ENCODE measurements around the gene P2RX5. TPM values are rescaled to one million over a fixed set of nuclear protein-coding genes. Genes with fewer than 3 reads are reported as not detected.
"Not testable (repeated sequence)": the region's sequence is repeated elsewhere in the genome, so short reads cannot be mapped to it uniquely, and the experiment has no call there.

P2RX5 gene, protein sequence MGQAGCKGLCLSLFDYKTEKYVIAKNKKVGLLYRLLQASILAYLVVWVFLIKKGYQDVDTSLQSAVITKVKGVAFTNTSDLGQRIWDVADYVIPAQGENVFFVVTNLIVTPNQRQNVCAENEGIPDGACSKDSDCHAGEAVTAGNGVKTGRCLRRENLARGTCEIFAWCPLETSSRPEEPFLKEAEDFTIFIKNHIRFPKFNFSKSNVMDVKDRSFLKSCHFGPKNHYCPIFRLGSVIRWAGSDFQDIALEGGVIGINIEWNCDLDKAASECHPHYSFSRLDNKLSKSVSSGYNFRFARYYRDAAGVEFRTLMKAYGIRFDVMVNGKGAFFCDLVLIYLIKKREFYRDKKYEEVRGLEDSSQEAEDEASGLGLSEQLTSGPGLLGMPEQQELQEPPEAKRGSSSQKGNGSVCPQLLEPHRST
- total RNA-seq (18.7 TPM), polyA plus RNA-seq (ENCODE audit: insufficient read depth in 1 of 8, insufficient read length in 8 of 8, low replicate concordance in 1 of 8) (10 to 100 TPM; 19.9 to 35.6 (median 24.6) TPM)
- long read RNA-seq, donor 1, partial matches to known transcripts = 0 of 2 reads
- long read RNA-seq, donor 1, other reads (novel, unspliced or antisense) = 0 of 2 reads
- long read RNA-seq, donor 2, partial matches to known transcripts = 0 of 2 reads
- long read RNA-seq, donor 2, other reads (novel, unspliced or antisense) = 0 of 2 reads
- long read RNA-seq, donor 3, partial matches to known transcripts = 6 of 12 reads
- long read RNA-seq, donor 3, other reads (novel, unspliced or antisense) = 0 of 12 reads
- long read RNA-seq, donor 4 = 0 reads
- long read RNA-seq, donor 5, partial matches to known transcripts = 0 of 7 reads
- long read RNA-seq, donor 5, other reads (novel, unspliced or antisense) = 0 of 7 reads
- long read RNA-seq, donor 6, transcript P2RX5-203 (12 exons, 1,998 nt) = major isoform, 5 of 17 reads
- long read RNA-seq, donor 6, partial matches to known transcripts = 10 of 17 reads
- long read RNA-seq, donor 6, other reads (novel, unspliced or antisense) = 0 of 17 reads
- long read RNA-seq, donor 7, partial matches to known transcripts = 7 of 8 reads
- long read RNA-seq, donor 7, other reads (novel, unspliced or antisense) = 0 of 8 reads
- long read RNA-seq, donor 8, partial matches to known transcripts = 0 of 2 reads
- long read RNA-seq, donor 8, other reads (novel, unspliced or antisense) = 0 of 2 reads
- long read RNA-seq, donor 9, partial matches to known transcripts = 0 of 2 reads
- long read RNA-seq, donor 9, other reads (novel, unspliced or antisense) = 0 of 2 reads
- long read RNA-seq, donor 10, partial matches to known transcripts = 0 of 2 reads
- long read RNA-seq, donor 10, other reads (novel, unspliced or antisense) = 0 of 2 reads
- long read RNA-seq, donor 11, partial matches to known transcripts = 5 of 11 reads
- long read RNA-seq, donor 11, other reads (novel, unspliced or antisense) = 0 of 11 reads

DNA sequence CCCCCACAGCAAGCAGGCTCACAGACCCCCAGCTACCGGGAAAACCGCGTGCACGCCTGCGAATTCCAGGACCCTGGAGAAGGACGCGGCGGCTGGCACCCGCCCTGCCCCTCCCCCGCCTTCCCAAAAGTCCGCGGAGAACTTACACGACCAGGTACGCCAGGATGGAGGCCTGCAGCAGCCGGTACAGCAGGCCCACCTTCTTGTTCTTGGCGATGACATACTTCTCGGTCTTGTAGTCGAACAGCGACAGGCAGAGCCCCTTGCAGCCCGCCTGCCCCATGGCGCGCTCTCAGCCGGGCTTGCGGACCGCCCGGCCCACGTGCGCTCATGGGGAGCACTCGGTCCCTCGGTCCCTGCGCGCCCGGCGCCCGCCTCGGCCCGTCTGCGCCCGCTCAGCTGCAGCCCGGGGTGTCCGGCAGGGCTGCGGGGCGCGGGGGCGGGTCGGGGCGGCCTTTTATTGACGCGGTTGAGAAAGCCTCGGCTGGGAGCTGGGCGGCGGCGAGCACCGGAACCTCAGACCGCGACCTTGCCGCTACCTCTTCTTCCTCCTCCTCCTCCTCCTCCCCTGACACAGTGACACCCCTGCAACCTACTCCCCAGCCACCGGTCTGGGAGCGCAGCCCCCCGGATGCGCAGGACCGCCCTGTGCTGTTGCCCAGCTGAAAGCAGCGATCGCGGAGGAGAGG, at the start of gene P2RX5:
Gene P2RX5, minus strand, starts transcription at position 433 of the 689 bp plus-strand sequence. Its CDS starts 150 bp downstream, at position 283.
- H3K36me3 ChIP-seq (ENCODE audit: control insufficient read depth, insufficient read depth, low read length) = peaks cover 12% of the 10 kb centered on the region
- DNase-seq = no peak
- H3K27ac ChIP-seq (ENCODE audit: low read length) = peak within 1 kb of the TSS; percentile 91
- WGBS (ENCODE audit: insufficient coverage) = under 1% methylated on average over 57 of the region's 65 CpGs
- peaks cover 22% of the 10 kb centered on the region for H3K4me1 ChIP-seq (ENCODE audit: control insufficient read depth, insufficient read depth, low read length)
- peaks cover 6% of the 10 kb centered on the region for H3K9me3 ChIP-seq (replicated peaks; ENCODE audit: control insufficient read depth, low read depth, low read length)
- H3K27me3 ChIP-seq (ENCODE audit: control insufficient read depth, insufficient read depth, low read length) = peaks cover 56% of the 10 kb centered on the region
- H3K4me3 ChIP-seq (ENCODE audit: low read length) = peak within 1 kb of the TSS; percentile 52

DNA sequence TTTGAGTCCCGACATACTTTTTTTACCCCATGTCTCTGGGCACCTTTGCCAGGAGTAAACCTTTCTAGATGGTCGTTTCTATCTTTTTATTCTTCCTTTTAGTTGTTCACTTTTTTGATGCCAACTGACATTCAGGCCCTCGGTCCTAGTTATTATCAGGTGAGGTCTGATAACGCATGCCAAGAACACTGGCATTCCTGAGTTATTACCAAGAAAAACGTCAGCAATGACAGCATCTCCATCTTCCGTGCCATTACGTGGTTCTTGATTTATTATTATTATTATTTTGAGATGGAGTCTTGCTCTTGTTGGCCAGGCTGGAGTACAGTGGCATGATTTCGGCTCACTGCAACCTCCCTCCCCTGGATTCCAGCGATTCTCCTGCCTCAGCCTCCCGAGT, 49.1 kb upstream of the P2RX5 start:
- no peaks in the 10 kb centered on the region for H3K36me3 ChIP-seq (ENCODE audit: control insufficient read depth, insufficient read depth, low read length)
- H3K9me3 ChIP-seq (replicated peaks; ENCODE audit: control insufficient read depth, low read depth, low read length) = no peaks in the 10 kb centered on the region
- H3K27me3 ChIP-seq (ENCODE audit: control insufficient read depth, insufficient read depth, low read length) = peaks cover under 1% of the 10 kb centered on the region
- H3K27ac ChIP-seq (ENCODE audit: low read length) = no peak overlapping the region
- DNase-seq = no peak
- WGBS (ENCODE audit: insufficient coverage) = 82% methylated on average over 3 of the region's 10 CpGs
- no peak overlapping the region for H3K4me3 ChIP-seq (ENCODE audit: low read length)
- peaks cover 1% of the 10 kb centered on the region for H3K4me1 ChIP-seq (ENCODE audit: control insufficient read depth, insufficient read depth, low read length)

DNA sequence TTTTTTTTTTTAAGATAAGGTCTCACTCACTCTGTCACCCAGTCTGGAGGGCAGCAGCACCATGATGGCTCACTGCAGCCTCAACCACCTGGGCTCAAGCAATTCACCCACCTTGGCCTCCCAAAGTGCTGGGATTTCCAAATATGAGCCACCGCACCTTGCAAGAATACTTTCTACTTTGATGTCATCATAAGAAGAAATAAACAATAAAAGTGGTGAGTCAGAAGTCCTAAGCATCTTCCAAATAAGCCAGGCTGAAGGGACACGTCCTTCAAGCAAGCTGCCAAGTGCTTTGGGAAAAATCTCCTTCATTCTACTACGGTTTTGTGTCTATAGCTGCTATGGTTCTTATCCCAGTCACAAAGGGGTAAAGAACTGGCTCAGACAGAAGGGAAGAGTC, 48.1 kb upstream of the P2RX5 start:
- Histone ChIP-seq H3K9me3 (replicated peaks; ENCODE audit: control insufficient read depth, low read depth, low read length) (no peaks in the 10 kb centered on the region), H3K27me3 (ENCODE audit: control insufficient read depth, insufficient read depth, low read length) (no peaks in the 10 kb centered on the region), H3K4me3 (ENCODE audit: low read length) (no peak overlapping the region), H3K36me3 (ENCODE audit: control insufficient read depth, insufficient read depth, low read length) (no peaks in the 10 kb centered on the region), H3K27ac (ENCODE audit: low read length) (no peak overlapping the region), H3K4me1 (ENCODE audit: control insufficient read depth, insufficient read depth, low read length) (peaks cover 12% of the 10 kb centered on the region)
- DNase-seq = no peak
- WGBS (ENCODE audit: insufficient coverage) = no CpG with 5 or more reads among the region's 3 CpGs

DNA sequence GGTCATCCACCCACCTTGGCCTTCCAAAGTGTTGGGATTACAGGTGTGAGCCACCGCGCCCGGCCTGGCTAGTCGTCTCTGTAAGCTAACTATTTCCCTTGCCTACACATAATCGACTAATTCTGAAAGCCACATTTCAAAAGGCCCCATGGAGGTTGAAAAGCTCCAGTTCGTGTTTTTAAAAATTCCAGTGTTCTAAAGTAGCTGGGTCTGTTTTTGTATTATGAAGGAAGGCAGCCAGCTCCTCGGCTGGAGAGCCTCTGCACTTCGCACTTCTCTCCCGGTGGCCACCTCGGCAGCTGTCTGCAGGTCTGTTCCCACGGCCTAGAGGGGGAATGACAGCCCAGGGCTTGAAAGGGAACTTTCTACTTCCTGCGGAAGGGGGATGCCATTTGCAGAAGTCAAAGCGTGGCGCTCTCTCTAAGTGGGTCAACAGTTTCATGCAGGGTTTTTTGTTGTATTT, 44.7 kb upstream of the P2RX5 start:
- Histone ChIP-seq H3K27ac (ENCODE audit: low read length) (no peak overlapping the region), H3K36me3 (ENCODE audit: control insufficient read depth, insufficient read depth, low read length) (no peaks in the 10 kb centered on the region), H3K4me1 (ENCODE audit: control insufficient read depth, insufficient read depth, low read length) (peaks cover 29% of the 10 kb centered on the region), H3K9me3 (replicated peaks; ENCODE audit: control insufficient read depth, low read depth, low read length) (no peaks in the 10 kb centered on the region), H3K27me3 (ENCODE audit: control insufficient read depth, insufficient read depth, low read length) (no peaks in the 10 kb centered on the region), H3K4me3 (ENCODE audit: low read length) (no peak overlapping the region)
- WGBS (ENCODE audit: insufficient coverage) = 38% methylated on average over 6 of the region's 14 CpGs
- peak; percentile 62 for DNase-seq

DNA sequence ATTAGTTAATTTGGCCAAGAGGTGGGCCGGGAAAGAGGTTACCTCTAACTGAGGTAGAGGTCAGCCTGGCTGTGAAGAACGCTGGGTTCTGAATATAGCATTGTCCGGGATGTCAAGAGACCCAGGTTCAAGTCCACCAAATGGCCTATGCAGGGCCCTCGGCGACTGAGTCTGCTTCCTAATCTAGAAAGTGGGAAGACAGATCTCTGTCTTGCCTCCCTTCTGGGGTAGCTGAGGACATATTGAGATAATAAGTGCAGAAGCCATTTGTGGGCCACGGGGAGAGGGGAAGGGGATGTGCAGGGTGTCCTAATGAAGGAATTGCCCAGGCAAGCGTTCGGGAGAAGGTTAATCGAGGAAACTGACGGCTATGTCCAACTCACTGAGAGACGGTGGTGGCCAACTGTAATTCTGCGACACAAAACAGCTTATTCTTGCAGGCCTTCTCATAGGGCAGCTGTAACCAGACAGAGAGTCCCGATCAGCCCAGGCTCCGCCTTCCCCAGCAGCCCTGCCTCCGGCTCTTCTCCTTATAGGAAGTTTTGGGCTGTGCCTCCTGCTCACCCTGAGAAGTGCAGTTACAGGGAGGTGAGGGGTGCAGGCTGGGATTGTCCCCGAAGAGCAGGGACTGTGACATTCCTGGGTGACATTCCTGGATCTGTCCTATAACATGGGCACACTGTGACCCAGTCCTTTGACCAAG, 43.6 kb upstream of the P2RX5 start:
- Histone ChIP-seq H3K27ac (ENCODE audit: low read length) (no peak overlapping the region), H3K9me3 (replicated peaks; ENCODE audit: control insufficient read depth, low read depth, low read length) (no peaks in the 10 kb centered on the region), H3K4me3 (ENCODE audit: low read length) (no peak overlapping the region), H3K36me3 (ENCODE audit: control insufficient read depth, insufficient read depth, low read length) (no peaks in the 10 kb centered on the region), H3K4me1 (ENCODE audit: control insufficient read depth, insufficient read depth, low read length) (peaks cover 32% of the 10 kb centered on the region), H3K27me3 (ENCODE audit: control insufficient read depth, insufficient read depth, low read length) (no peaks in the 10 kb centered on the region)
- 71% methylated on average over 13 of the region's 16 CpGs for WGBS (ENCODE audit: insufficient coverage)
- peak; percentile 22 for DNase-seq

DNA sequence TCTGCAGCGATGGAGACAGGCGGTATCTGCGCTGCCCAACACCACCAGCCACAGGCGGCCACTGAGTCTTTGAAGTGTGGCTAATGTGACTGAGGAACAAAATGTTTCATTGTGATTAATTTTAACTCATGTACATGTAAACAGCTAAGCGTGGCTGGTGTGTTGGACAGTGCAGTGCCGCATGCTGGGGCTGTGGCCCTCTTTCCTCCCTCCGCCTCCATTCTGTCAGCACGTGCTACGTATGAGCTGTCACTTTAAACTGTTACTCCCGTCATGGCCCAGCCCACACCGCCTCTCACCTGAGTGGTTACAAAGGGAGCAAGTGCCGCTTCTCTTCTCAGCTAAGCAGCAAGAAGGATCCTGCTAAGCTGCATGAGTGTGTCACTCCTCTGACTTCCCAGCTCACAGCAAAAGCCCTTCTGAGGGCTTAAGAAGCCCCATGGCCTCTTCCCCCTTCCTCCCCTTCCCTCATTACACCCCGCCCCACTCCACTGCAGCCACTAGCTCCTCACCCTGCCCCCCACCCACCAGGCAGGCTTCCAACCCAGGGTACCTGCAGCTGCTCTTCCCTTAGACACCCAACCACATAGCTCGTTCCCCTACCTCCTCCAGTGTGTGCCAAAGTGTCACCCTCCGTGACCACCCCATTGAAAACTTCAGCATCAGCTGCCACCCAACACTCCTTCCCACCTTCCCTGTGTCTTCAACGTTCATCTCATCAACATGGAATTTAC, 42.8 kb upstream of the P2RX5 start:
- Histone ChIP-seq H3K27ac (ENCODE audit: low read length) (peak overlapping the region; percentile 84), H3K4me1 (ENCODE audit: control insufficient read depth, insufficient read depth, low read length) (peaks cover 36% of the 10 kb centered on the region), H3K27me3 (ENCODE audit: control insufficient read depth, insufficient read depth, low read length) (no peaks in the 10 kb centered on the region), H3K4me3 (ENCODE audit: low read length) (no peak overlapping the region), H3K36me3 (ENCODE audit: control insufficient read depth, insufficient read depth, low read length) (no peaks in the 10 kb centered on the region), H3K9me3 (replicated peaks; ENCODE audit: control insufficient read depth, low read depth, low read length) (no peaks in the 10 kb centered on the region)
- DNase-seq = peak; percentile 27
- 43% methylated on average over 11 of the region's 16 CpGs for WGBS (ENCODE audit: insufficient coverage)

DNA sequence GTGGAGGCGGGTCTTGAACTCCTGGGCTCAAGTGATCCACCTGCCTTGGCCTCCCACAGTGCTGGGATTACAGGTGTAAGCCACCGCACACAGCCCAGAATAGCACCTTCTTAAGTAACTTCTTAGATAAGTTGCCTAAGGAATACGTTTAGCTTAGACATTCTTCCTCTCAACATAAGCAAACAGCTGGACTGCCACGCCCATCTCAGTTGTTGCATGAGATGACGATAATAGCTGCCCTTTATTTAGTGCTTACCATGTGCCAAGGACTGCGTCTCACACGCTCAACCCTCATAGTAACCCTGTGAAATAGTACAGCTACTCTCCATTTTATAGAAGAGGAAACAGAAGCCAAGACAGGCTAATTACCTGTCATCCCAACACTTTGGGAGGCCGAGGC, 39.6 kb upstream of the P2RX5 start:
- no peaks in the 10 kb centered on the region for H3K27me3 ChIP-seq (ENCODE audit: control insufficient read depth, insufficient read depth, low read length)
- no peaks in the 10 kb centered on the region for H3K9me3 ChIP-seq (replicated peaks; ENCODE audit: control insufficient read depth, low read depth, low read length)
- H3K27ac ChIP-seq (ENCODE audit: low read length) = no peak overlapping the region
- no CpG with 5 or more reads among the region's 8 CpGs for WGBS (ENCODE audit: insufficient coverage)
- no peak overlapping the region for H3K4me3 ChIP-seq (ENCODE audit: low read length)
- DNase-seq = no peak
- H3K4me1 ChIP-seq (ENCODE audit: control insufficient read depth, insufficient read depth, low read length) = peaks cover 40% of the 10 kb centered on the region
- H3K36me3 ChIP-seq (ENCODE audit: control insufficient read depth, insufficient read depth, low read length) = no peaks in the 10 kb centered on the region

DNA sequence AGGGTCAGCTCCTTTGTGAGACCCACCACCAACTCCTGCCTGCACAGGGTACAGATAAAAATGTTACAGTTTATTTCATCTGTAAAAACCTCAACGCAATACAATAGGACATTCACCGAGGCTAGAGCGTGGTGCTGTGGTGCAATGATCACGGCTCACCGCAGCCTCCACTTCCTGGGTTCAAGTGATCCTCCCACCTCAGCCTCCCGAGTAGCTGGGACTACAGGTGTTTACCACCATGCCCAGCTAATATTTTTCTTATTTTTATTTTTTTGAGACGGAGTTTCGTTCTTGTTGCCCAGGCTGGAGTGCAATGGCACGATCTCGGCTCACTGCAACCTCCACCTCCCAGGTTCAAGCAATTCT, 38.9 kb upstream of the P2RX5 start:
- not testable (repeated sequence) for H3K4me3 ChIP-seq (ENCODE audit: low read length); H3K36me3 ChIP-seq (ENCODE audit: control insufficient read depth, insufficient read depth, low read length); H3K27ac ChIP-seq (ENCODE audit: low read length); H3K27me3 ChIP-seq (ENCODE audit: control insufficient read depth, insufficient read depth, low read length); H3K9me3 ChIP-seq (replicated peaks; ENCODE audit: control insufficient read depth, low read depth, low read length); DNase-seq
- H3K4me1 ChIP-seq (ENCODE audit: control insufficient read depth, insufficient read depth, low read length) = peaks cover 38% of the 10 kb centered on the region
- 94% methylated on average over 7 of the region's 10 CpGs for WGBS (ENCODE audit: insufficient coverage)
